ENCODE results near the gene ZNHIT3. TPM values are rescaled to one million over a fixed set of nuclear protein-coding genes. Genes with fewer than 3 reads are reported as not detected.

Gene ZNHIT3
- total RNA-seq (2022; extraction: Qiagen RNA extraction), result 77.2 to 87.0 TPM (median 83.6 TPM) in 5 replicates

DNA sequence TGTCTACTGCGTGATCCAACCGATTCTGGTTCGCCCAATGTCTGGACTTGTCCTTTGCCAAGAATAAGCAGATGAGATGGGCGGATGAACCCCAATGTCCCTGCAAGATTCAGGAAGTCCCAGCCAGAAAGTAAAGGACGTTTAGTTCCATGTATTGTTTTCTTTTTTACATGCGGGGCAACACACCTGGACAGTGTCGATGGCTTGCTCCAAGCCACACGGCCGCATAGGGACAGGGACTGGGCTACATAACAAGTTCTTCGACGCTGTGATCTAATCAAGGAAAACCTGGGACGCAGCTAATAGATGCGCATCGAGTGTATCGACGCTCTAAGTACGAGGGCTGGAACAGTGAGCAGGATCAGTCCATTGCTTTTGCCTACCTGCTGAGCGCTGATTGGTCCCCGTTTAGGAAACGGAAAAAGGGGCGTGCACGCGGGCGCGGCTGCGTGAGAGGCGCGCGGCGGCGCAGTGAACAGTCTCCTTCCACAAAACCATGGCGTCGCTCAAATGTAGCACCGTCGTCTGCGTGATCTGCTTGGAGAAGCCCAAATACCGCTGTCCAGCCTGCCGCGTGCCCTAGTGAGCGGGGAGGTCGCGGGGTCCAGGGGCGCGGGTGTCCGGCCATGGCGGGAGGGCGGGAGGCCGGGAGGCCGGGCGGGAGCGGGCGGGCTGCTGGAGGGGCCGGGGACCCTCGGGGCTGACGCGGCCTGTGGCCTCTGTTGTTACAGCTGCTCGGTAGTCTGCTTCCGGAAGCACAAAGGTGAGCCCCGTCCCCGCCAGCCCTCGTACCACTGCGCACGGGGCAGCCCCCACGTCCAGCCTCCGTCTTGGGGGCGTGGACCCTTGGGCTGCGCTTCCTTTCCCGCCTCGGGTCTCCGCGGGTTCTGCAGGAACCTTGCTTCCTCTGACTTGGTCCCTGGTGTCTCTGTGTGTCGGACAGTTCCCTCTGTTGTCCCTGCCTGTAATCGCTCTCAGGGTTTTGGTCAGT is at the start of gene ZNHIT3:
Gene ZNHIT3 (plus strand): TSS at position 478 of the 991 bp plus-strand sequence. CDS start 19 bp downstream, at position 497.

DNA sequence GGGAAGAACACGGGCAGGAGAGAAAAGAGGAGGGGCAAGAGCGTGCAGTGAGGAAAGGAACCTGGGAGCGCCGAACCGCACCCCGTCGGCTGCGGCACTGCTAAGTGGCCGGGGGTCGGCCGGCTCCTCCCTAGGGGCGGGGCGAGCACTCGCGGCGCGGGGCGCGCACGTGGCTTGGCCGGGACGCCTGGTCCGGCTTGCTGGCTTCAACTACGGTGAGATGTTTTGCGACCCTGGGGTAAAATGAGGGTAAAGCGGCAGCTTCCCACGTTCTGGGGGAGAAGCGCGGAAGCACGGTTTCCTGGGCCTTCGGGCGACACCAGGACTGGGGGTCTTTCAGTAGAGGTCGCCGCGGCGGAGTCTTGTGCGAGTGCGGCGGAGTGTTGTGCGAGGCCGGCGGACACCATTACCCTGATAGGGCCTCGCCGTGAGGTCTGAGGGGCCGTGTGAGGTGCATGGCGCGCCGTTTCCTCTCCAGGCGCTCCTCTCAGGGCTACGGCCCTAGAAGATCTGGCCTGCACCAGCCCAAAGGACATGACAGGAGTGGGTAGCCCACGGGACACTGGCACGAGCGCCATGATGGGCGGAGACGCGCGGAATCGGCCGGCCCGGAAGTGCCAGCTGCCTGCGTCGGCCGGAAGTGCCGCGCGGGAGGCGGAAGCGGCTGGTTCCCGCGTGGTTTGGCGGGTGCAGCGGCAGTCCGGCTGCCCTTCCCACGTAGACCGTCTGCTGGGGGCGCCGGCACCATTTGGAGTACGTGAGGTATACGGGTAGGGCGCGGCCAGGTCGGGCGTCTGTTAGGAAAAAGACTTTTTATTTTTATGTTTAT is 48.6 kb downstream of the ZNHIT3 start, which contains the start of the genes MYO19 and PIGW:
Gene MYO19 (minus strand): TSS at position 29 of the 829 bp plus-strand sequence. CDS start 2,330 bp downstream, outside the sequence.
Gene PIGW (plus strand): TSS at position 148 of the 829 bp plus-strand sequence. CDS start 2,115 bp downstream, outside the sequence.

DNA sequence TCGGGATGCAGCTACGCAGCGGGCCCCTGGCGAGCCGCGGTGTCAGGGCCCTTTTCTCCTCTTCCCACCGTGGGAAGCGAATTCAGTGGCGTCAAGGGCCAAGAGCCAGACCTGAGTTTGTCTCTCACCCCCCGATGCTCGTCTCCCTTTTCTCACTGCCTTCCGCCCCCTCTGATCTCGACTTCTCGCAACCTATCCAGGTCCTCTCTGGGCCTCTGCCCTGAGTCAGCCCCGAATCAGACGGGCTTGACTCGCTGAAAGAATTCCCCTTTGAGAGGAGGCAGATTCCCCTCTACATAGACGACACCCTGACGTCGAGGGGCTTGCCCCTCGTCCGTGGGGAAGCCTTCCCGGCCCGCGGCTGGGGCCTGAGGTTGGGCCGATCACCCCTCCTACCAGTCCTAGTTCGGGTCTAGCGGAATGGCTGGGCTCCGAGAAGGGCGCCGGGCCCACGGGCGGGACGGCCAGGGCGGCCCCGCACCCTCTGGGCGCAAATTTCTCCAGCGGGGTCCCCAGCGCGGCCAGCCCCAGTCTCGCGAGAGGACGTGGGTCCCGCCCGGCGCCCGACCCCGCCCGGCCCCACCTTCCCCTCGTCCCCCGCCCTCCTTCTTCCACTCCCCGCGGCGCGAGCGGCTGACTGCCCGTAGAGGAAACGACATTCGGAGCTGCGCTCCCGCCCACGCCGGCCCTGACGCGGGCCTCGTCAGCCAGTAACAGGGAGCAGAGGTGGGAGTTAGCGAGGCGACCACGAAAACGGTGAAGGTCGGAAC is 58.0 kb downstream of the ZNHIT3 start, which contains the start of gene GGNBP2:
Gene GGNBP2 (plus strand): TSS at position 613 of the 770 bp plus-strand sequence. CDS start 806 bp downstream, outside the sequence.

Other genes starting within 250 kb of the ZNHIT3 start
- 0.10 to 0.27 TPM (median 0.17 TPM) in 5 replicates for gene TBC1D3I, start 222.1 kb upstream of the ZNHIT3 start, total RNA-seq (2022; extraction: Qiagen RNA extraction)
- not detected in 5 replicates for gene TBC1D3G, start 162.8 kb upstream of the ZNHIT3 start, total RNA-seq (2022; extraction: Qiagen RNA extraction)
- not detected in 5 replicates for gene TBC1D3H, start 98.2 kb upstream of the ZNHIT3 start, total RNA-seq (2022; extraction: Qiagen RNA extraction)
- gene MYO19, start 48.2 kb downstream of the ZNHIT3 start, total RNA-seq (2022; extraction: Qiagen RNA extraction), result 51.9 to 59.2 TPM (median 57.1 TPM) in 5 replicates
- gene PIGW, start 48.3 kb downstream of the ZNHIT3 start, total RNA-seq (2022; extraction: Qiagen RNA extraction), result 22.5 to 32.3 TPM (median 23.4 TPM) in 5 replicates
- gene GGNBP2, start 58.2 kb downstream of the ZNHIT3 start, total RNA-seq (2022; extraction: Qiagen RNA extraction), result 61.3 to 69.8 TPM (median 62.0 TPM) in 5 replicates
- gene DHRS11, start 105.2 kb downstream of the ZNHIT3 start, total RNA-seq (2022; extraction: Qiagen RNA extraction), result 7.5 to 9.1 TPM (median 8.6 TPM) in 5 replicates
- gene MRM1, start 114.9 kb downstream of the ZNHIT3 start, total RNA-seq (2022; extraction: Qiagen RNA extraction), result 13.3 to 17.2 TPM (median 15.0 TPM) in 5 replicates